Measurements from ENCODE around the gene CASZ1.

DNA sequence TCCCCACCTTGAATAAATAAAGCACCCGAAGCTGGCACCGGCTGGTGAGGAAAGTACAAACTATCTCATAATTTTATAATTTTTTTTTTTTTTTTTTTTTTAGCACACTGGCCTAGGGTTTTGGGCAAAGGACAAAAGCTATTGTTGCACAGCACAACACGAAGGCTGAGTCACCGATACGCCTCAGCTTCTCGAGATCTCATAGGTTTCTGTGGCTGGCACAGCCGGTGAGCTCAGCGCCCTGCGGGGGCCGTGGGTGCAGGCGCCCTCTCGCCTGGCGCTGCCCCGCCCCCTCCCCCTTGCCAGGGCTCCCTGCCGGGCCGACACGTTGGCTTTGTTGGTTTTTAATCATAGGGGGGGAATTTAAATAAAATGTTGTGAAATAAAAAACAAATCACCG, 17.2 kb downstream of the CASZ1 start:
- TF ChIP-seq CTCF (IDR thresholded peaks at IDR 0.05) (no peak), POLR2A (IDR thresholded peaks at IDR 0.05) (no peak)
